ENCODE results near the gene PRRT1B. TPM values are rescaled to one million over a fixed set of nuclear protein-coding genes. Genes with fewer than 3 reads are reported as not detected.

The PRRT1B gene
- total and polyA plus RNA-seq, 9 of the 15 experiments (the other 6 are each of a cell fraction or from before 2014, with no cell fraction given), result not detected

DNA sequence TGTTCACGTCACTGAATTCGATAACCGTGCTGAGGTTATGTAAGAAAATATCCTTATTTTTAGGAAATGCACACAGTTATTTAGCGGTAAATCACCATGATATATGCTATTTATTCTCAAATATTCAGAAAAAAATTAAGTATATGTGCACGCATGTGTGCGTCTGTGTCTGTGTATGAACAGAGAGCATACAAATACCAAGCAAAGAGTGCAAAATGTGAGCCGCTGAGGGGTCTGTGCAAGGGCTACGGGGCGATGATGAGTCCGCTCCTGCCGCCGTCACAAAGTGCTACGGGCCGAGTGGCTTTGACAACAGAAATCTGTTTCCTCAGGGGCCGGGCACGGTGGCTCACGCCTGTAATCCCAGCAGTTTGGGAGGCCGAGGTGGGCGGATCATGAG is 7.4 kb upstream of the PRRT1B start:
- Histone ChIP-seq H4K20me1 (replicated peaks; ENCODE audit: control insufficient read depth, insufficient read depth, low read length) (no peaks in the 10 kb centered on the region), H2AFZ (ENCODE audit: low read depth, low read length) (no peak overlapping the region), H3K4me3 (no peak overlapping the region), H3K4me2 (ENCODE audit: insufficient read depth, low read length) (no peak overlapping the region), H3K79me2 (ENCODE audit: control insufficient read depth, insufficient read depth, low read length) (no peaks in the 10 kb centered on the region), H3K9ac (ENCODE audit: insufficient read depth in 1 of 2, low read depth in 2 of 2, low read length in 2 of 2) (no peak overlapping the region), H3K36me3 (ENCODE audit: control insufficient read depth, insufficient read depth, low read length) (no peaks in the 10 kb centered on the region), H3K27ac (ENCODE audit: extremely low read depth, low read depth, low read length) (no peak overlapping the region), H3K27me3 (ENCODE audit: control insufficient read depth in 2 of 2, insufficient read depth in 2 of 2, low read length in 2 of 2) (peaks cover 6 to 16% of the 10 kb centered on the region in 2 experiments; a peak in 3 of 5 replicates), H3K9me3 (replicated peaks; ENCODE audit: control insufficient read depth, insufficient read depth, low read depth, low read length) (peaks cover 2% of the 10 kb centered on the region; the same call in 1 of the 2 replicates), H3K4me1 (replicated peaks in 1 of 2; ENCODE audit: control insufficient read depth in 2 of 2, insufficient read depth in 2 of 2, low read length in 2 of 2) (peaks cover 11 to 14% of the 10 kb centered on the region in 2 experiments; a peak in 4 of 5 replicates), H3K9me1 (ENCODE audit: control insufficient read depth, insufficient read depth, low read length) (no peaks in the 10 kb centered on the region)
- intact Hi-C loops (cut with micrococcal nuclease), result no loop called here
- FAIRE-seq (no peak), ATAC-seq (no peak), DNase-seq (ENCODE audit: extremely low read depth in 1 of 4, low spot score in 3 of 4) (no peak)
- BruUV-seq (replicated peaks), result no TSS peak
- POLR2A ChIA-PET, result no interaction called here
- TF ChIP-seq SAFB (IDR thresholded peaks at IDR 0.05; ENCODE audit: borderline replicate concordance, low read depth, low read length) (no peak), ELF2 (CRISPR knock-in tag; IDR thresholded peaks at IDR 0.05) (no peak), ZNF197 (CRISPR knock-in tag; IDR thresholded peaks at IDR 0.05; ENCODE audit: low read depth) (no peak), ERF (CRISPR knock-in tag; IDR thresholded peaks at IDR 0.05) (no peak), ZNF12 (CRISPR knock-in tag; IDR thresholded peaks at IDR 0.05) (no peak), ZKSCAN1 (IDR thresholded peaks at IDR 0.05; ENCODE audit: low read depth, low read length) (no peak), ZBTB17 (CRISPR knock-in tag; IDR thresholded peaks at IDR 0.05) (no peak), XRCC5 (IDR thresholded peaks at IDR 0.05; ENCODE audit: low read depth, low read length) (no peak)
- TF ChIP-seq, protein P1, sequence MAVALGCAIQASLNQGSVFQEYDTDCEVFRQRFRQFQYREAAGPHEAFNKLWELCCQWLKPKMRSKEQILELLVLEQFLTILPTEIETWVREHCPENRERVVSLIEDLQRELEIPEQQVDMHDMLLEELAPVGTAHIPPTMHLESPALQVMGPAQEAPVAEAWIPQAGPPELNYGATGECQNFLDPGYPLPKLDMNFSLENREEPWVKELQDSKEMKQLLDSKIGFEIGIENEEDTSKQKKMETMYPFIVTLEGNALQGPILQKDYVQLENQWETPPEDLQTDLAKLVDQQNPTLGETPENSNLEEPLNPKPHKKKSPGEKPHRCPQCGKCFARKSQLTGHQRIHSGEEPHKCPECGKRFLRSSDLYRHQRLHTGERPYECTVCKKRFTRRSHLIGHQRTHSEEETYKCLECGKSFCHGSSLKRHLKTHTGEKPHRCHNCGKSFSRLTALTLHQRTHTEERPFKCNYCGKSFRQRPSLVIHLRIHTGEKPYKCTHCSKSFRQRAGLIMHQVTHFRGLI (CRISPR knock-in tag; IDR thresholded peaks at IDR 0.05), result no peak
- TF ChIP-seq, protein P2, sequence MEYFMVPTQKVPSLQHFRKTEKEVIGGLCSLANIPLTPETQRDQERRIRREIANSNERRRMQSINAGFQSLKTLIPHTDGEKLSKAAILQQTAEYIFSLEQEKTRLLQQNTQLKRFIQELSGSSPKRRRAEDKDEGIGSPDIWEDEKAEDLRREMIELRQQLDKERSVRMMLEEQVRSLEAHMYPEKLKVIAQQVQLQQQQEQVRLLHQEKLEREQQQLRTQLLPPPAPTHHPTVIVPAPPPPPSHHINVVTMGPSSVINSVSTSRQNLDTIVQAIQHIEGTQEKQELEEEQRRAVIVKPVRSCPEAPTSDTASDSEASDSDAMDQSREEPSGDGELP (CRISPR knock-in tag; IDR thresholded peaks at IDR 0.05; ENCODE audit: borderline replicate concordance), result no peak
- in situ Hi-C loops (cut with MboI), result no loop called here
- 45% methylated on average over 18 of the region's 19 CpGs for WGBS (ENCODE audit: insufficient coverage, low coverage, missing lambda C conversion rate)
- CTCF ChIA-PET (ENCODE audit: low intra/inter-chr PET ratio), result no interaction called here
